AG09309 (cell line): ENCODE measurements around the gene PDE9A.

Source experiments
- DNase-seq: peaks from one replicate; pipeline ENCODE4 v3.0.0-alpha.2; 2010; ENCODE audit warnings: low read depth
- H3K4me3 ChIP-seq: 2 replicates; pipeline ENCODE4 v1.5.1; 2011; ENCODE audit warnings: mild to moderate bottlenecking, low read depth, low read length, moderate library complexity; ENCODE audit not compliant: control insufficient read depth
- CTCF ChIP-seq: IDR thresholded peaks from 2 replicates; pipeline ENCODE4 v1.5.1; 2011; ENCODE audit warnings: mild to moderate bottlenecking, low read depth, low read length, inconsistent platforms; ENCODE audit not compliant: insufficient read depth, control insufficient read depth; ENCODE audit errors: missing control alignments

The PDE9A gene

GRCh38 chr21:42662430-42663199, 9.2 kb downstream of the PDE9A start:
- DNase-seq: no peak
- TF ChIP-seq CTCF: no peak
- no peak overlapping the region for H3K4me3 ChIP-seq

GRCh38 chr21:42663200-42663750, 9.9 kb downstream of the PDE9A start:
- H3K4me3 ChIP-seq: no peak overlapping the region
- no peak for DNase-seq
- no peak for TF ChIP-seq CTCF

GRCh38 chr21:42663860-42664535, 10.6 kb downstream of the PDE9A start:
- no peak for TF ChIP-seq CTCF
- DNase-seq: no peak
- no peak overlapping the region for H3K4me3 ChIP-seq

GRCh38 chr21:42664614-42665013, 11.2 kb downstream of the PDE9A start:
- no peak overlapping the region for H3K4me3 ChIP-seq
- DNase-seq: no peak
- no peak for TF ChIP-seq CTCF

- TF ChIP-seq CTCF: no peak
- DNase-seq: no peak
- no peak overlapping the region for H3K4me3 ChIP-seq
Measured at GRCh38 chr21:42665026-42665425, 11.6 kb downstream of the PDE9A start.

GRCh38 chr21:42665484-42665883, 12.1 kb downstream of the PDE9A start:
- TF ChIP-seq CTCF: no peak
- H3K4me3 ChIP-seq: no peak overlapping the region

More at GRCh38 chr21:42665484-42665883, 12.1 kb downstream of the PDE9A start:
- no peak for DNase-seq
